K562 (cell line): ENCODE results near the gene TAF4. TPM values are rescaled to one million over a fixed set of nuclear protein-coding genes. Genes with fewer than 3 reads are reported as not detected.

Source experiments
- ARHGAP35 ChIP-seq: fragments of 450-650 bp; IDR thresholded peaks from 2 replicates; pipeline ENCODE4 v1.6.1; 2018; ENCODE audit not compliant: partially characterized antibody
- BRD4 ChIP-seq: fragments of 200-600 bp; sonication (generic); IDR thresholded peaks from 2 replicates; pipeline ENCODE4 v1.6.1; 2017; ENCODE audit warnings: inconsistent platforms
- DNMT1 ChIP-seq: fragments of 450-650 bp; IDR thresholded peaks from 2 replicates; pipeline ENCODE4 v1.6.1; 2016; ENCODE audit warnings: antibody characterized with exemption, mild to moderate bottlenecking
- EP300 ChIP-seq: IDR thresholded peaks from 2 replicates; pipeline ENCODE4 v1.6.1; 2012; ENCODE audit warnings: low read length, improper control_type of control experiment
- FOS ChIP-seq: IDR thresholded peaks from 3 replicates; pipeline ENCODE4 v1.6.1; 2011; ENCODE audit not compliant: insufficient read length; ENCODE audit errors: extremely low read depth
- FOSL1 ChIP-seq: fragments of 200-800 bp; sonication (Bioruptor generic); conservative IDR thresholded peaks from 2 replicates; pipeline ENCODE4 v1.6.1; 2016; ENCODE audit warnings: missing genetic modification characterization, missing compliant biosample characterization
- HNRNPH1 ChIP-seq: fragments of 200-400 bp; formaldehyde crosslinking; optimal IDR thresholded peaks from 2 replicates; pipeline ENCODE3; 2017; ENCODE audit warnings: low read depth, mild to moderate bottlenecking, low read length, moderate library complexity
- HNRNPUL1 ChIP-seq: fragments of 200-400 bp; formaldehyde crosslinking; IDR thresholded peaks from 2 replicates; pipeline ENCODE4 v1.6.1; 2017; ENCODE audit warnings: low read length
- IFI16 ChIP-seq: fragments of 250-450 bp; sonication (Bioruptor Pico); IDR thresholded peaks from 2 replicates; pipeline ENCODE4 v2.1.2; 2022; ENCODE audit warnings: mild to moderate bottlenecking, inconsistent platforms
- MCM7 ChIP-seq, 2 experiments: fragments of 450-650 bp; IDR thresholded peaks; 2 replicates each; pipeline ENCODE4 v1.6.1; 2016 to 2018
- MTA1 ChIP-seq: fragments of 450-650 bp; IDR thresholded peaks from 2 replicates; pipeline ENCODE4 v1.6.1; 2017; ENCODE audit warnings: borderline replicate concordance
- NFYB ChIP-seq: IDR thresholded peaks from 2 replicates; pipeline ENCODE4 v1.6.1; 2011; ENCODE audit warnings: mild to moderate bottlenecking, moderate library complexity; ENCODE audit not compliant: insufficient read length; ENCODE audit errors: extremely low read depth
- NR2C2 ChIP-seq, 2 experiments: fragments of 200-800 bp in 1 of 2; sonication (Bioruptor generic) in 1 of 2; sonication (generic) in 1 of 2; formaldehyde crosslinking in 1 of 2; IDR thresholded peaks; 2 replicates each; pipeline versions ENCODE4 v1.6.1 to v1.8.0; 2016 to 2022; ENCODE audit warnings: mild to moderate bottlenecking in 1 of 2, missing compliant biosample characterization in 1 of 2, missing genetic modification characterization in 1 of 2, missing genetic modification reagents in 1 of 2
- PHF20 ChIP-seq: fragments of 450-650 bp; IDR thresholded peaks from 2 replicates; pipeline ENCODE4 v1.6.1; 2018; ENCODE audit not compliant: partially characterized antibody
- PPARD ChIP-seq: fragments of 250-450 bp; sonication (Bioruptor Pico); IDR thresholded peaks from 2 replicates; pipeline ENCODE4 v1.8.0; 2022; ENCODE audit warnings: inconsistent platforms, mild to moderate bottlenecking, moderate library complexity
- RBM15 ChIP-seq: fragments of 200-400 bp; formaldehyde crosslinking; IDR thresholded peaks from 2 replicates; pipeline ENCODE4 v1.6.1; 2018; ENCODE audit warnings: mild to moderate bottlenecking, low read length, moderate library complexity; ENCODE audit not compliant: insufficient read depth
- SLC30A9 ChIP-seq: fragments of 250-450 bp; sonication (Bioruptor Pico); IDR thresholded peaks from 2 replicates; pipeline ENCODE4 v1.8.0; 2022; ENCODE audit warnings: mild to moderate bottlenecking, moderate library complexity
- TAL1 ChIP-seq: fragments of 450-650 bp; IDR thresholded peaks from 2 replicates; pipeline ENCODE4 v1.6.1; 2016; ENCODE audit warnings: mild to moderate bottlenecking
- ZC3H11A ChIP-seq: IDR thresholded peaks from 2 replicates; pipeline ENCODE4 v1.6.1; 2012; ENCODE audit warnings: low read depth, low read length, improper control_type of control experiment
- ZC3H4 ChIP-seq: sonication (generic); formaldehyde crosslinking; IDR thresholded peaks from 2 replicates; pipeline ENCODE4 v1.9.0; 2021; ENCODE audit warnings: missing genetic modification reagents, borderline replicate concordance
- ZC3H8 ChIP-seq: fragments of 450-650 bp; IDR thresholded peaks from 2 replicates; pipeline ENCODE4 v1.6.1; 2017
- ZNF197 ChIP-seq: fragments of 200-800 bp; sonication (Bioruptor generic); IDR thresholded peaks from 2 replicates; pipeline ENCODE4 v1.6.1; 2016; ENCODE audit warnings: low read depth, missing genetic modification characterization, missing compliant biosample characterization
- ZNF507 ChIP-seq: conservative IDR thresholded peaks from 2 replicates; pipeline ENCODE4 v1.6.1; 2017; ENCODE audit warnings: missing genetic modification characterization, missing compliant biosample characterization
- ZNF586 ChIP-seq: fragments of 450-650 bp; formaldehyde crosslinking; conservative IDR thresholded peaks from 2 replicates; pipeline ENCODE4 v1.4.0; 2020; ENCODE audit warnings: mild to moderate bottlenecking, moderate library complexity
- ZNF668 ChIP-seq: fragments of 250-450 bp; sonication (Bioruptor Pico); IDR thresholded peaks from 2 replicates; pipeline ENCODE4 v1.8.0; 2022; ENCODE audit warnings: mild to moderate bottlenecking, inconsistent platforms
- ZSCAN32 ChIP-seq: fragments of 450-650 bp; formaldehyde crosslinking; IDR thresholded peaks from 2 replicates; pipeline ENCODE4 v1.4.0; 2020; ENCODE audit warnings: mild to moderate bottlenecking, moderate library complexity
- polyA plus RNA-seq, 8 experiments: library from polyadenylated mRNA; depleted of rRNA in 4 of 8; stranded (reverse) in 5 of 8; unstranded in 3 of 8; fragments of >200 nt; fragmentation: Nextera tagmentation in 2 of 8; fragmentation: Illumina TruSeq in 1 of 8; extraction: Ambion mirVana in 2 of 8; extraction: Trizol in 1 of 8; gene quantifications; 2 replicates each; pipeline versions ENCODE4 v1.2.1 to v1.2.3, GENCODE V29; 2011 to 2014; ENCODE audit warnings: inconsistent platforms in 1 of 8, missing spikeins in 1 of 8
- total RNA-seq, 7 experiments: library from RNA; depleted of rRNA in 6 of 7; stranded (reverse); fragments of >200 nt in 6 of 7; fragmentation: Illumina TruSeq in 2 of 7; extraction: Trizol in 2 of 7; gene quantifications; 2 replicates each; pipeline versions ENCODE4 v1.2.1 to v1.2.3, GENCODE V29; 2011 to 2021; ENCODE audit warnings: low replicate concordance in 1 of 7
- TF ChIP-seq, protein P1 (sequence below): fragments of 250-450 bp; sonication (Bioruptor Pico); IDR thresholded peaks from 2 replicates; pipeline ENCODE4 v1.6.1; 2021; ENCODE audit warnings: mild to moderate bottlenecking
- TF ChIP-seq, protein P2 (sequence below): fragments of 250-450 bp; sonication (Bioruptor Pico); IDR thresholded peaks from 2 replicates; pipeline ENCODE4 v1.4.0; 2020; ENCODE audit warnings: mild to moderate bottlenecking
- TF ChIP-seq, protein P3 (sequence below): fragments of 450-650 bp; formaldehyde crosslinking; conservative IDR thresholded peaks from 2 replicates; pipeline ENCODE4 v1.4.0; 2022; ENCODE audit warnings: mild to moderate bottlenecking, missing genetic modification characterization

The TAF4 gene
- total and polyA plus RNA-seq, 9 of the 15 experiments (the other 6 are each of a cell fraction or from before 2014, with no cell fraction given) = 0.44 to 28.3 (median 5.6) TPM

- TF ChIP-seq ZC3H8 (no peak), PPARD (no peak), DNMT1 (no peak), BRD4 (no peak), HNRNPUL1 (no peak), HNRNPH1 (no peak), FOS (peak; percentile 74), EP300 (no peak; the same call in 1 of the 2 replicates), ZNF586 (CRISPR knock-in tag) (no peak), SLC30A9 (CRISPR knock-in tag) (no peak), RBM15 (no peak), FOSL1 (tag) (peak; percentile 100), ZSCAN32 (CRISPR knock-in tag) (no peak), ZC3H4 (no peak), ZC3H11A (no peak), ZNF197 (no peak), ZNF507 (tag) (no peak), MCM7 (IDR thresholded peaks at IDR 0.05) (no peak), ARHGAP35 (no peak), IFI16 (CRISPR knock-in tag) (no peak), ZNF668 (CRISPR knock-in tag) (no peak), NR2C2 (CRISPR knock-in tag; IDR thresholded peaks at IDR 0.05) (no peak), NR2C2 (tag; IDR thresholded peaks at IDR 0.05) (no peak), NFYB (no peak), TAL1 (no peak), PHF20 (no peak), MTA1 (no peak)
- TF ChIP-seq, protein P1, sequence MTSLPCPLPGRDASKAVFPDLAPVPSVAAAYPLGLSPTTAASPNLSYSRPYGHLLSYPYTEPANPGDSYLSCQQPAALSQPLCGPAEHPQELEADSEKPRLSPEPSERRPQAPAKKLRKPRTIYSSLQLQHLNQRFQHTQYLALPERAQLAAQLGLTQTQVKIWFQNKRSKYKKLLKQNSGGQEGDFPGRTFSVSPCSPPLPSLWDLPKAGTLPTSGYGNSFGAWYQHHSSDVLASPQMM (CRISPR knock-in tag) = no peak
- TF ChIP-seq, protein P2, sequence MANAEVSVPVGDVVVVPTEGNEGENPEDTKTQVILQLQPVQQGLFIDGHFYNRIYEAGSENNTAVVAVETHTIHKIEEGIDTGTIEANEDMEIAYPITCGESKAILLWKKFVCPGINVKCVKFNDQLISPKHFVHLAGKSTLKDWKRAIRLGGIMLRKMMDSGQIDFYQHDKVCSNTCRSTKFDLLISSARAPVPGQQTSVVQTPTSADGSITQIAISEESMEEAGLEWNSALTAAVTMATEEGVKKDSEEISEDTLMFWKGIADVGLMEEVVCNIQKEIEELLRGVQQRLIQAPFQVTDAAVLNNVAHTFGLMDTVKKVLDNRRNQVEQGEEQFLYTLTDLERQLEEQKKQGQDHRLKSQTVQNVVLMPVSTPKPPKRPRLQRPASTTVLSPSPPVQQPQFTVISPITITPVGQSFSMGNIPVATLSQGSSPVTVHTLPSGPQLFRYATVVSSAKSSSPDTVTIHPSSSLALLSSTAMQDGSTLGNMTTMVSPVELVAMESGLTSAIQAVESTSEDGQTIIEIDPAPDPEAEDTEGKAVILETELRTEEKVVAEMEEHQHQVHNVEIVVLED (CRISPR knock-in tag) = no peak
- TF ChIP-seq, protein P3, sequence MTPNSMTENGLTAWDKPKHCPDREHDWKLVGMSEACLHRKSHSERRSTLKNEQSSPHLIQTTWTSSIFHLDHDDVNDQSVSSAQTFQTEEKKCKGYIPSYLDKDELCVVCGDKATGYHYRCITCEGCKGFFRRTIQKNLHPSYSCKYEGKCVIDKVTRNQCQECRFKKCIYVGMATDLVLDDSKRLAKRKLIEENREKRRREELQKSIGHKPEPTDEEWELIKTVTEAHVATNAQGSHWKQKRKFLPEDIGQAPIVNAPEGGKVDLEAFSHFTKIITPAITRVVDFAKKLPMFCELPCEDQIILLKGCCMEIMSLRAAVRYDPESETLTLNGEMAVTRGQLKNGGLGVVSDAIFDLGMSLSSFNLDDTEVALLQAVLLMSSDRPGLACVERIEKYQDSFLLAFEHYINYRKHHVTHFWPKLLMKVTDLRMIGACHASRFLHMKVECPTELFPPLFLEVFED (CRISPR knock-in tag) = no peak
Measured at GRCh38 chr20:62088258-62089127, 22.8 kb upstream of the TAF4 start (continued).
